HUES64 (cell line): Measurements from ENCODE around the gene HAL.
"Not testable (repeated sequence)": the region's sequence is repeated elsewhere in the genome, so short reads cannot be mapped to it uniquely, and the experiment has no call there.

Experiments
- H3K27ac ChIP-seq: 2 replicates; pipeline ENCODE4 v1.7.0; 2013; ENCODE audit warnings: low read depth, low read length, inconsistent platforms
- H3K27me3 ChIP-seq: 2 replicates; pipeline ENCODE4 v1.6.1; 2013; ENCODE audit warnings: mild to moderate bottlenecking, low read length; ENCODE audit not compliant: insufficient read depth
- H3K36me3 ChIP-seq: 2 replicates; pipeline ENCODE4 v1.6.1; 2013; ENCODE audit warnings: mild to moderate bottlenecking, low read length; ENCODE audit not compliant: insufficient read depth
- H3K4me1 ChIP-seq: 2 replicates; pipeline ENCODE4 v1.6.1; 2013; ENCODE audit warnings: mild to moderate bottlenecking, low read length, moderate library complexity; ENCODE audit not compliant: insufficient read depth
- H3K4me3 ChIP-seq: 2 replicates; pipeline ENCODE4 v1.5.1; 2013; ENCODE audit warnings: mild to moderate bottlenecking, low read length, moderate library complexity
- H3K9ac ChIP-seq: 2 replicates; pipeline ENCODE4 v1.6.1; 2013; ENCODE audit warnings: mild to moderate bottlenecking, low read depth, low read length
- H3K9me3 ChIP-seq: 2 replicates; pipeline ENCODE4 v1.6.1; 2013; ENCODE audit warnings: low read depth, low read length; ENCODE audit not compliant: insufficient read depth
- WGBS: fragments of 150-250, 120-280 bp; methylation state at CpG from one replicate; pipeline ENCODE4 v1.1.7; 2013; ENCODE audit warnings: missing lambda C conversion rate; 5-methylcytosine and 5-hydroxymethylcytosine counted together

Gene HAL

DNA sequence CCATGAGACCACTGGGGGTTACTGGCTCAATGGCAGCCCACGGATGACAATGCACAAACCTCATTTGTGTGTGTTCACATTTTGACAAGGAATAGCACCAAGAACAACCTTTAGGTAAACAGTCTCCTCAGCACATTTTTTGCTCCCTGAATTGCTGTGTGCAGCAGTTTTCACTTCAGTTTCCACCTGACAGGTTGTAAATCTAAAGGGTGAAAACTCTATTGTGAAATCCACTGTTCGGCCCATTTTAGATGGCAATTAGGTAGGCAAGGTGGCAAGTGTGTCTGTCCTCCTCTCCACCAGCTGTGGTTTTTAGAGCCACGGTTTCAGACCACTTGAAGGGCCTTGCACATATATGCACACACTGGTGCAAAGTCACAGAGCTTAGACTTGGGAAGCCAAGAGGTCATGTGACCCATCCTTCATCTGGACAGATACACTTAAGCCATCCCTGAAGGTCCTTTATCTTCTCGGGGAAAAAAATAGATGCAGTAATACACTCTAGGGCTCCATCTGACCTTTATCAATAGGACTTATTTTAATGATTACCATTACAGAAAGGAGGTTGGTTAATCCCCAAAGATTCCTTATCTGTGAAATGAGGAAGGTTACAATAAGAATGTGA, 23.2 kb downstream of the HAL start:
- Histone ChIP-seq H3K4me3 (no peak overlapping the region), H3K27me3 (no peaks in the 10 kb centered on the region), H3K9me3 (no peaks in the 10 kb centered on the region), H3K36me3 (no peaks in the 10 kb centered on the region), H3K9ac (no peak overlapping the region), H3K27ac (no peak overlapping the region), H3K4me1 (peaks cover 13% of the 10 kb centered on the region)
- 90% methylated on average over 4 of the region's 4 CpGs for WGBS

- H3K36me3 ChIP-seq = no peaks in the 10 kb centered on the region
- no peaks in the 10 kb centered on the region for H3K27me3 ChIP-seq
- H3K27ac ChIP-seq = peak overlapping the region; percentile 65; the same call in 1 of the 2 replicates
- H3K9ac ChIP-seq = no peak overlapping the region
- H3K4me3 ChIP-seq = no peak overlapping the region
- H3K4me1 ChIP-seq = peaks cover 13% of the 10 kb centered on the region
- WGBS = 14% methylated on average over 7 of the region's 7 CpGs
- H3K9me3 ChIP-seq = no peaks in the 10 kb centered on the region
These were observed 25.2 kb downstream of the HAL start for GRCh38 chr12:95970905-95971304.

GRCh38 chr12:95969116-95969515, 27.0 kb downstream of the HAL start:
- 95% methylated on average over 27 of the region's 28 CpGs for WGBS
- not testable (repeated sequence) for H3K4me3 ChIP-seq, H3K36me3 ChIP-seq, H3K9ac ChIP-seq, H3K9me3 ChIP-seq, H3K27me3 ChIP-seq, H3K27ac ChIP-seq
- peaks cover 13% of the 10 kb centered on the region for H3K4me1 ChIP-seq

GRCh38 chr12:95967301-95967700, 28.8 kb downstream of the HAL start:
- WGBS = 91% methylated on average over 1 of the region's 2 CpGs

DNA sequence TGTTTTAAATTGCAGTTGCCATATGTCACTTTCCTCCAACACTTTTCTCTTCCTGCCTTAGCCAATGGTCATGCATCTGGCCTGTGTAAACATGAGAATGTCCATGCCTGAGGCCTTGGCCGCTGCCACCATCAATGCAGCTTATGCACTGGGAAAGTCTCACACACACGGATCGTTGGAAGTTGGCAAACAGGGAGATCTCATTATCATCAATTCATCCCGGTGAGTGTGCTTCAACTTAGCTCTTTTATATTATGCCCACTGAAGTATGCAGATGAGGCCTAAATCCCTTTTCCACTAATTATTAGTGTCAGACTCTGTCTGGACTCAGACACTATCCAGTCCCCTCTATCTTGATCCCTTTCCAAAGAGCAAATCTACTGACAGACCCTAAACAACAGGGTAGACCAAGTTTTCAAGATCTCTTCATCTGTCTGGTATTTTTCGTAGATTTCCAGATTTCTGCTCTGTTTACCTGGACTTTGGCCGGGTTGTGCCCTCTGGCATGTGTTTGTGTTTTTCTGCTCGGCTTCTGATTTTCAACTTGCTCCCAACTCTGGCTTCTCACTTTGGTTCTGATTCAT, 29.8 kb downstream of the HAL start:
- Histone ChIP-seq H3K36me3 (no peaks in the 10 kb centered on the region), H3K27ac (no peak overlapping the region)

More at GRCh38 chr12:95967301-95967700, 28.8 kb downstream of the HAL start:
- no peaks in the 10 kb centered on the region; the same call in 1 of the 2 replicates for H3K27me3 ChIP-seq
- no peak overlapping the region for H3K9ac ChIP-seq
- no peak overlapping the region for H3K27ac ChIP-seq
- no peak overlapping the region for H3K4me3 ChIP-seq
- H3K9me3 ChIP-seq = no peaks in the 10 kb centered on the region
- peaks cover 13% of the 10 kb centered on the region for H3K4me1 ChIP-seq
- H3K36me3 ChIP-seq = no peaks in the 10 kb centered on the region

GRCh38 chr12:95963096-95963495, 33.0 kb downstream of the HAL start:
- Histone ChIP-seq H3K27me3 (no peaks in the 10 kb centered on the region; the same call in 1 of the 2 replicates), H3K4me3 (no peak overlapping the region), H3K4me1 (no peaks in the 10 kb centered on the region), H3K9me3 (no peaks in the 10 kb centered on the region), H3K9ac (no peak overlapping the region), H3K27ac (no peak overlapping the region), H3K36me3 (no peaks in the 10 kb centered on the region)
- WGBS = 96% methylated on average over 2 of the region's 2 CpGs

More for the DNA sequence above, 29.8 kb downstream of the HAL start:
- Histone ChIP-seq H3K9me3 (no peaks in the 10 kb centered on the region), H3K4me1 (peaks cover 9% of the 10 kb centered on the region), H3K9ac (no peak overlapping the region), H3K4me3 (no peak overlapping the region), H3K27me3 (no peaks in the 10 kb centered on the region; the same call in 1 of the 2 replicates)
- WGBS = 90% methylated on average over 7 of the region's 7 CpGs

GRCh38 chr12:95962222-95962621, 33.9 kb downstream of the HAL start:
- H3K4me1 ChIP-seq = 0 out of 2 replicates have a peak, but pooled peaks cover 3% of the 10 kb centered on the region
- no peaks in the 10 kb centered on the region for H3K36me3 ChIP-seq
- no peaks in the 10 kb centered on the region for H3K9me3 ChIP-seq
- H3K4me3 ChIP-seq = no peak overlapping the region
- no peak overlapping the region for H3K9ac ChIP-seq
- WGBS = 84% methylated on average over 7 of the region's 7 CpGs
- H3K27ac ChIP-seq = no peak overlapping the region
- no peaks in the 10 kb centered on the region; the same call in 1 of the 2 replicates for H3K27me3 ChIP-seq

GRCh38 chr12:95960241-95960640, 35.9 kb downstream of the HAL start:
- Histone ChIP-seq H3K9ac (no peak overlapping the region), H3K4me1 (peaks cover 16% of the 10 kb centered on the region), H3K36me3 (no peaks in the 10 kb centered on the region), H3K27me3 (no peaks in the 10 kb centered on the region), H3K9me3 (no peaks in the 10 kb centered on the region), H3K27ac (no peak overlapping the region), H3K4me3 (no peak overlapping the region)
- 92% methylated on average over 5 of the region's 5 CpGs for WGBS

- 84% methylated on average over 1 of the region's 1 CpG for WGBS
- H3K9me3 ChIP-seq = no peaks in the 10 kb centered on the region
- H3K27ac ChIP-seq = no peak overlapping the region
- H3K27me3 ChIP-seq = no peaks in the 10 kb centered on the region
- no peak overlapping the region for H3K9ac ChIP-seq
- H3K4me1 ChIP-seq = peaks cover 16% of the 10 kb centered on the region
- no peak overlapping the region for H3K4me3 ChIP-seq
- H3K36me3 ChIP-seq = no peaks in the 10 kb centered on the region
These were observed 37.0 kb downstream of the HAL start for GRCh38 chr12:95959107-95959506.

DNA sequence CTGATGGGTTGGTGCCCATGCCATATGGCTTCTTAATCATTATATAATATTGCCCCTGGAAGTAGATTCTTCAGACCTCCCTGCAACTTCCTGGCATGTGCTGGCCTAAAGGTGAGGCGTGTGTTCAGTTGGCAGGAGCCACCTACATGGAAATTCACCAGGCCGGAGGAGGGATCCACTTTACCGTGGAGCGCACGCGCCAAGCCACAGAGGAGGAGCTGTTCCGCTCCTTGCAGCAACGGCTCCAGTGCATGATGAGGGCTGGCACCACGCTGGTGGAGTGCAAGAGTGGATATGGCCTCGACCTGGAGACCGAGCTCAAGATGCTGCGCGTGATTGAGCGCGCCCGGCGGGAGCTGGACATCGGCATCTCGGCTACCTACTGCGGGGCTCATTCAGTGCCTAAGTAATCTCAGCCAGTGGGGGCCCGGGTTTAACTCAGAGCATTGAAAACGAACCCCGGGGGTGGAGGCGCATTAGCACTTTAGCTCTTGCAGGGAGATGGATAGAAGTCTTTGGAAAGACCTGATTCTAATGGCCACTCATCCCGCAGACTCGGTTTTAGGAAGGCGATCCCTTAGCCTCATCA, 39.5 kb downstream of the HAL start:
- peaks cover 16% of the 10 kb centered on the region for H3K4me1 ChIP-seq
- H3K9ac ChIP-seq = no peak overlapping the region
- H3K27ac ChIP-seq = no peak overlapping the region
- H3K9me3 ChIP-seq = no peaks in the 10 kb centered on the region
- H3K36me3 ChIP-seq = no peaks in the 10 kb centered on the region
- H3K4me3 ChIP-seq = no peak overlapping the region
- no peaks in the 10 kb centered on the region for H3K27me3 ChIP-seq
- WGBS = 71% methylated on average over 27 of the region's 27 CpGs

DNA sequence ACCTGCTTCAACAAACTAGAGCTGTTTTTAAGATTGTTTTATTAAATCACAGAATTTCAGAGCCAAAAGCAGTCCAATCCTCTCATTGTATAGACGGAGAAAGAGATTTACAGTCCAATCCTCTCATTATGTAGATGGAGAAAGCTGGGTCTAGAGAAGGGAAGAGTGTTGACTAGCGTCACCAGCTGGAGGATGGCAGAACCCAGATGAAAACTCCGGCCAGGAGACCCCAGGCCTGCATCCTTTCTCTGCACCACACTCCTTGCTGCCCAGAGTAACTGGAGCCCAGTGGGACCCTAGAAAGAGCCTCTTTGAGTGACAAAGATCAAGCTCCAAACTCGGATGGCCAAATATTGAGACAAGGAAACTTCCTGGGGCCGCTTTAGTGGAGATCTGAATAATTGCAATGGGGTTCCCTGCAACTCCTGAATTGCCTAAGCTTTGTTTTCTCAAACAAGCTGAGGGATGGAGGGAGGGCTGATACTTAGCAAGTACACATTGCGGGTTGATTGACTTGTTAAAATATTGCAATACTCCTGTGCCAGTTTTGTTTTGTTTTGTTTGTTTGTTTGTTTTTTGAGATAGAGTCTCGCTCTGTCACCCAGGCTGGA, 40.5 kb downstream of the HAL start:
- Histone ChIP-seq H3K27ac (no peak overlapping the region), H3K36me3 (no peaks in the 10 kb centered on the region), H3K4me3 (no peak overlapping the region), H3K27me3 (no peaks in the 10 kb centered on the region), H3K9me3 (no peaks in the 10 kb centered on the region), H3K9ac (no peak overlapping the region), H3K4me1 (peaks cover 16% of the 10 kb centered on the region)
- WGBS = 81% methylated on average over 6 of the region's 7 CpGs
